Measurements from ENCODE around the gene UBE3C.

UBE3C gene

GRCh38 chr7:157132796-157133195, 5.9 kb upstream of the UBE3C start:
- no peak overlapping the region for H3K27ac ChIP-seq (ENCODE audit: low read length)
- no peaks in the 10 kb centered on the region for H3K36me3 ChIP-seq (ENCODE audit: control insufficient read depth, low read depth, low read length)
- no peaks in the 10 kb centered on the region for H3K4me1 ChIP-seq (ENCODE audit: control insufficient read depth, low read depth, low read length)
- no peaks in the 10 kb centered on the region for H3K27me3 ChIP-seq (ENCODE audit: control insufficient read depth, insufficient read depth, low read length)
- H3K9ac ChIP-seq (ENCODE audit: low read length), result no peak overlapping the region
- no peaks in the 10 kb centered on the region for H3K9me3 ChIP-seq (ENCODE audit: control insufficient read depth, low read depth, low read length)
- no peak overlapping the region for H3K4me3 ChIP-seq (ENCODE audit: low read length)

GRCh38 chr7:157133304-157133703, 5.4 kb upstream of the UBE3C start:
- H3K36me3 ChIP-seq (ENCODE audit: control insufficient read depth, low read depth, low read length), result no peaks in the 10 kb centered on the region
- no peaks in the 10 kb centered on the region for H3K9me3 ChIP-seq (ENCODE audit: control insufficient read depth, low read depth, low read length)
- H3K9ac ChIP-seq (ENCODE audit: low read length), result no peak overlapping the region
- no peak overlapping the region for H3K4me3 ChIP-seq (ENCODE audit: low read length)
- no peaks in the 10 kb centered on the region for H3K27me3 ChIP-seq (ENCODE audit: control insufficient read depth, insufficient read depth, low read length)
- no peak overlapping the region for H3K27ac ChIP-seq (ENCODE audit: low read length)
- H3K4me1 ChIP-seq (ENCODE audit: control insufficient read depth, low read depth, low read length), result peaks cover 4% of the 10 kb centered on the region

- Histone ChIP-seq H3K27ac (ENCODE audit: low read length) (no peak overlapping the region), H3K9ac (ENCODE audit: low read length) (no peak overlapping the region), H3K9me3 (ENCODE audit: control insufficient read depth, low read depth, low read length) (no peaks in the 10 kb centered on the region), H3K36me3 (ENCODE audit: control insufficient read depth, low read depth, low read length) (peaks cover 13% of the 10 kb centered on the region), H3K27me3 (ENCODE audit: control insufficient read depth, insufficient read depth, low read length) (no peaks in the 10 kb centered on the region), H3K4me1 (ENCODE audit: control insufficient read depth, low read depth, low read length) (peaks cover 11% of the 10 kb centered on the region), H3K4me3 (ENCODE audit: low read length) (no peak overlapping the region)
Measured at GRCh38 chr7:157136372-157136771, 2.4 kb upstream of the UBE3C start.

GRCh38 chr7:157138101-157138423, 664 bp upstream of the UBE3C start:
- Histone ChIP-seq H3K4me1 (ENCODE audit: control insufficient read depth, low read depth, low read length) (peaks cover 11% of the 10 kb centered on the region), H3K27ac (ENCODE audit: low read length) (no peak overlapping the region), H3K27me3 (ENCODE audit: control insufficient read depth, insufficient read depth, low read length) (no peaks in the 10 kb centered on the region), H3K36me3 (ENCODE audit: control insufficient read depth, low read depth, low read length) (peaks cover 18% of the 10 kb centered on the region), H3K9me3 (ENCODE audit: control insufficient read depth, low read depth, low read length) (no peaks in the 10 kb centered on the region), H3K9ac (ENCODE audit: low read length) (peak overlapping the region; percentile 43), H3K4me3 (ENCODE audit: low read length) (peak overlapping the region; percentile 56)

GRCh38 chr7:157139111-157139809, 534 bp downstream of the UBE3C start:
- Histone ChIP-seq H3K9ac (ENCODE audit: low read length) (peak overlapping the region; percentile 83), H3K4me1 (ENCODE audit: control insufficient read depth, low read depth, low read length) (peaks cover 11% of the 10 kb centered on the region), H3K27ac (ENCODE audit: low read length) (no peak overlapping the region), H3K4me3 (ENCODE audit: low read length) (peak overlapping the region; percentile 89), H3K27me3 (ENCODE audit: control insufficient read depth, insufficient read depth, low read length) (no peaks in the 10 kb centered on the region), H3K36me3 (ENCODE audit: control insufficient read depth, low read depth, low read length) (peaks cover 18% of the 10 kb centered on the region), H3K9me3 (ENCODE audit: control insufficient read depth, low read depth, low read length) (no peaks in the 10 kb centered on the region)

GRCh38 chr7:157139810-157140510, 1.2 kb downstream of the UBE3C start:
- Histone ChIP-seq H3K4me3 (ENCODE audit: low read length) (peak overlapping the region; percentile 89), H3K4me1 (ENCODE audit: control insufficient read depth, low read depth, low read length) (peaks cover 11% of the 10 kb centered on the region), H3K9ac (ENCODE audit: low read length) (peak overlapping the region; percentile 83), H3K36me3 (ENCODE audit: control insufficient read depth, low read depth, low read length) (peaks cover 18% of the 10 kb centered on the region), H3K9me3 (ENCODE audit: control insufficient read depth, low read depth, low read length) (no peaks in the 10 kb centered on the region), H3K27me3 (ENCODE audit: control insufficient read depth, insufficient read depth, low read length) (no peaks in the 10 kb centered on the region), H3K27ac (ENCODE audit: low read length) (no peak overlapping the region)

- H3K27ac ChIP-seq (ENCODE audit: low read length), result no peak overlapping the region
Measured at GRCh38 chr7:157140511-157140905, 1.8 kb downstream of the UBE3C start.

GRCh38 chr7:157141525-157142060, 2.9 kb downstream of the UBE3C start:
- Histone ChIP-seq H3K4me3 (ENCODE audit: low read length) (no peak overlapping the region), H3K9ac (ENCODE audit: low read length) (no peak overlapping the region), H3K9me3 (ENCODE audit: control insufficient read depth, low read depth, low read length) (no peaks in the 10 kb centered on the region), H3K36me3 (ENCODE audit: control insufficient read depth, low read depth, low read length) (peaks cover 18% of the 10 kb centered on the region), H3K27me3 (ENCODE audit: control insufficient read depth, insufficient read depth, low read length) (no peaks in the 10 kb centered on the region), H3K27ac (ENCODE audit: low read length) (no peak overlapping the region), H3K4me1 (ENCODE audit: control insufficient read depth, low read depth, low read length) (peaks cover 11% of the 10 kb centered on the region)

More at GRCh38 chr7:157140511-157140905, 1.8 kb downstream of the UBE3C start:
- Histone ChIP-seq H3K4me1 (ENCODE audit: control insufficient read depth, low read depth, low read length) (peaks cover 11% of the 10 kb centered on the region), H3K27me3 (ENCODE audit: control insufficient read depth, insufficient read depth, low read length) (no peaks in the 10 kb centered on the region), H3K36me3 (ENCODE audit: control insufficient read depth, low read depth, low read length) (peaks cover 18% of the 10 kb centered on the region), H3K9me3 (ENCODE audit: control insufficient read depth, low read depth, low read length) (no peaks in the 10 kb centered on the region), H3K9ac (ENCODE audit: low read length) (peak overlapping the region; percentile 83), H3K4me3 (ENCODE audit: low read length) (peak overlapping the region; percentile 89)

- H3K4me3 ChIP-seq (ENCODE audit: low read length), result no peak overlapping the region
Measured at GRCh38 chr7:157143788-157144187, 5.1 kb downstream of the UBE3C start.

GRCh38 chr7:157149317-157149716, 10.6 kb downstream of the UBE3C start:
- no peak overlapping the region for H3K27ac ChIP-seq (ENCODE audit: low read length)

More at GRCh38 chr7:157143788-157144187, 5.1 kb downstream of the UBE3C start:
- H3K27ac ChIP-seq (ENCODE audit: low read length), result no peak overlapping the region
- H3K36me3 ChIP-seq (ENCODE audit: control insufficient read depth, low read depth, low read length), result peaks cover 18% of the 10 kb centered on the region
- no peak overlapping the region for H3K9ac ChIP-seq (ENCODE audit: low read length)
- no peaks in the 10 kb centered on the region for H3K27me3 ChIP-seq (ENCODE audit: control insufficient read depth, insufficient read depth, low read length)
- H3K4me1 ChIP-seq (ENCODE audit: control insufficient read depth, low read depth, low read length), result peaks cover 7% of the 10 kb centered on the region
- H3K9me3 ChIP-seq (ENCODE audit: control insufficient read depth, low read depth, low read length), result no peaks in the 10 kb centered on the region

GRCh38 chr7:157150882-157151281, 12.2 kb downstream of the UBE3C start:
- Histone ChIP-seq H3K27me3 (ENCODE audit: control insufficient read depth, insufficient read depth, low read length) (no peaks in the 10 kb centered on the region), H3K36me3 (ENCODE audit: control insufficient read depth, low read depth, low read length) (no peaks in the 10 kb centered on the region), H3K27ac (ENCODE audit: low read length) (no peak overlapping the region), H3K4me1 (ENCODE audit: control insufficient read depth, low read depth, low read length) (peaks cover 15% of the 10 kb centered on the region), H3K9ac (ENCODE audit: low read length) (no peak overlapping the region), H3K9me3 (ENCODE audit: control insufficient read depth, low read depth, low read length) (no peaks in the 10 kb centered on the region), H3K4me3 (ENCODE audit: low read length) (no peak overlapping the region)

More at GRCh38 chr7:157149317-157149716, 10.6 kb downstream of the UBE3C start:
- H3K9ac ChIP-seq (ENCODE audit: low read length), result no peak overlapping the region
- no peaks in the 10 kb centered on the region for H3K9me3 ChIP-seq (ENCODE audit: control insufficient read depth, low read depth, low read length)
- H3K4me3 ChIP-seq (ENCODE audit: low read length), result no peak overlapping the region
- H3K36me3 ChIP-seq (ENCODE audit: control insufficient read depth, low read depth, low read length), result no peaks in the 10 kb centered on the region
- no peaks in the 10 kb centered on the region for H3K27me3 ChIP-seq (ENCODE audit: control insufficient read depth, insufficient read depth, low read length)
- peaks cover 15% of the 10 kb centered on the region for H3K4me1 ChIP-seq (ENCODE audit: control insufficient read depth, low read depth, low read length)

Data from iPS-18a (cell line).